Neuronal stem cell (in vitro differentiated cells): ENCODE data around the gene FGFR3.

Experiments
- DNase-seq: peaks from one replicate; pipeline ENCODE4 v3.0.0-alpha.2; 2013; ENCODE audit warnings: low spot score
- H2AFZ ChIP-seq: one replicate; pipeline ENCODE4 v1.6.1; 2013; ENCODE audit warnings: mild to moderate bottlenecking, low read length, inconsistent platforms
- H2AK5ac ChIP-seq: 2 replicates; pipeline ENCODE4 v1.6.1; 2013; ENCODE audit warnings: low read depth, mild to moderate bottlenecking, inconsistent platforms, low read length, moderate library complexity, mixed read lengths
- H2BK120ac ChIP-seq: 2 replicates; pipeline ENCODE4 v1.6.1; 2013; ENCODE audit warnings: low read depth, mild to moderate bottlenecking, inconsistent platforms, low read length, moderate library complexity, mixed read lengths
- H2BK12ac ChIP-seq: one replicate; pipeline ENCODE4 v1.6.1; 2013; ENCODE audit warnings: low read length, inconsistent platforms
- H2BK15ac ChIP-seq: 2 replicates; pipeline ENCODE4 v1.6.1; 2013; ENCODE audit warnings: mild to moderate bottlenecking, low read length, inconsistent platforms, mixed read lengths
- H2BK5ac ChIP-seq: one replicate; pipeline ENCODE4 v1.6.1; 2013; ENCODE audit warnings: inconsistent platforms, mild to moderate bottlenecking, low read length, moderate library complexity
- H3K14ac ChIP-seq: one replicate; pipeline ENCODE4 v1.6.1; 2013; ENCODE audit warnings: low read length, inconsistent platforms
- H3K18ac ChIP-seq: 2 replicates; pipeline ENCODE4 v1.6.1; 2013; ENCODE audit warnings: low read length, inconsistent platforms
- H3K23ac ChIP-seq: 2 replicates; pipeline ENCODE4 v1.6.1; 2013; ENCODE audit warnings: low read depth, mild to moderate bottlenecking, mixed read lengths, low read length, inconsistent platforms; ENCODE audit not compliant: poor library complexity
- H3K27ac ChIP-seq: replicated peaks from 3 replicates; pipeline ENCODE4 v1.5.1; 2013; ENCODE audit warnings: low read length, inconsistent platforms
- H3K27me3 ChIP-seq, 3 experiments: 2 replicates each; pipeline ENCODE4 v1.6.1; 2013; ENCODE audit warnings: low read length in 3 of 3, mild to moderate bottlenecking in 2 of 3, inconsistent platforms in 1 of 3, low read depth in 1 of 3, mixed read lengths in 1 of 3, moderate library complexity in 1 of 3; ENCODE audit not compliant: control insufficient read depth in 3 of 3, insufficient read depth in 3 of 3
- H3K36me3 ChIP-seq, 2 donors: replicated peaks in 1 of 2; 2 replicates each; pipeline ENCODE4 v1.6.1; 2013; ENCODE audit warnings: low read length in 2 of 2; ENCODE audit not compliant: control insufficient read depth in 2 of 2, insufficient read depth in 2 of 2
- H3K4ac ChIP-seq: 2 replicates; pipeline ENCODE4 v1.6.1; 2013; ENCODE audit warnings: inconsistent platforms, mild to moderate bottlenecking, low read length, moderate library complexity
- H3K4me1 ChIP-seq, 2 donors: 1 replicate in 1 of 2; 2 replicates in 1 of 2; pipeline ENCODE4 v1.6.1; 2013; ENCODE audit warnings: low read length in 2 of 2, low read depth in 1 of 2; ENCODE audit not compliant: control insufficient read depth in 2 of 2, insufficient read depth in 1 of 2
- H3K4me2 ChIP-seq: one replicate; pipeline ENCODE4 v1.6.1; 2013; ENCODE audit warnings: mild to moderate bottlenecking, low read length, inconsistent platforms; ENCODE audit not compliant: insufficient read depth, poor library complexity, severe bottlenecking
- H3K4me3 ChIP-seq, 2 donors: 2 replicates each; pipeline ENCODE4 v1.5.1; 2013; ENCODE audit warnings: low read length in 2 of 2, mild to moderate bottlenecking in 2 of 2, inconsistent platforms in 1 of 2, moderate library complexity in 1 of 2
- H3K79me1 ChIP-seq: one replicate; pipeline ENCODE4 v1.6.1; 2013; ENCODE audit warnings: low read depth, mild to moderate bottlenecking, inconsistent platforms, low read length, moderate library complexity
- H3K9ac ChIP-seq: one replicate; pipeline ENCODE4 v1.6.1; 2013; ENCODE audit warnings: mild to moderate bottlenecking, low read depth, low read length, inconsistent platforms; ENCODE audit not compliant: poor library complexity
- H3K9me3 ChIP-seq, 2 donors: replicated peaks in 1 of 2; 2 replicates each; pipeline versions ENCODE3 to v1.6.1; 2013; ENCODE audit warnings: low read length in 2 of 2, mild to moderate bottlenecking in 2 of 2, inconsistent platforms in 1 of 2, low read depth in 1 of 2, mixed read lengths in 1 of 2, moderate library complexity in 1 of 2; ENCODE audit not compliant: control insufficient read depth in 2 of 2, insufficient read depth in 1 of 2
- H4K8ac ChIP-seq: one replicate; pipeline ENCODE4 v1.6.1; 2013; ENCODE audit warnings: low read depth, mild to moderate bottlenecking, inconsistent platforms, low read length, moderate library complexity
- H4K91ac ChIP-seq: one replicate; pipeline ENCODE4 v1.6.1; 2013; ENCODE audit warnings: low read length, low read depth, mild to moderate bottlenecking, inconsistent platforms; ENCODE audit not compliant: poor library complexity
- WGBS, 2 donors: extraction: QIAGEN DNeasy Blood & Tissue Kit; methylation state at CpG; one replicate each; pipeline ENCODE4 v1.1.7; 2013; ENCODE audit warnings: missing lambda C conversion rate in 2 of 2, mixed read lengths in 1 of 2; ENCODE audit not compliant: insufficient read length in 2 of 2, insufficient replicate concordance in 1 of 2; ENCODE audit errors: extremely low coverage in 2 of 2; 5-methylcytosine and 5-hydroxymethylcytosine counted together

The FGFR3 gene

GRCh38 chr4:1767061-1767769 lies 25.9 kb upstream of the FGFR3 start:
- no peak overlapping the region for H2BK15ac ChIP-seq
- H2AK5ac ChIP-seq: no peak overlapping the region
- H3K36me3 ChIP-seq: no peaks in the 10 kb centered on the region
- no peak overlapping the region for H3K23ac ChIP-seq
- H3K79me1 ChIP-seq: peaks cover 2% of the 10 kb centered on the region
- peak overlapping the region; percentile 79 for H2AFZ ChIP-seq
- no peak overlapping the region for H3K9ac ChIP-seq
- peak; percentile 83 for DNase-seq
- peak overlapping the region in 1 of 2 donors; percentile 47 for H3K4me3 ChIP-seq
- no peak overlapping the region for H3K4ac ChIP-seq
- H4K91ac ChIP-seq: no peak overlapping the region
- no peak overlapping the region for H2BK12ac ChIP-seq
- no peak overlapping the region for H4K8ac ChIP-seq
- H3K4me1 ChIP-seq: peaks cover 44 to 64% of the 10 kb centered on the region in 2 donors
- peak overlapping the region; percentile 41 for H2BK120ac ChIP-seq
- peak overlapping the region; percentile 2 for H2BK5ac ChIP-seq
- H3K9me3 ChIP-seq: no peaks in the 10 kb centered on the region
- no peak overlapping the region for H3K27ac ChIP-seq
- H3K14ac ChIP-seq: no peak overlapping the region
- peak overlapping the region; percentile 66 for H3K4me2 ChIP-seq
- peaks cover 0 to 54% (median 49%) of the 10 kb centered on the region in 3 experiments for H3K27me3 ChIP-seq
- no CpG with 5 or more reads among the region's 84 CpGs for WGBS, 2 donors
- H3K18ac ChIP-seq: peak overlapping the region; percentile 92

- H3K18ac ChIP-seq: peak overlapping the region; percentile 96
- no peaks in the 10 kb centered on the region for H3K9me3 ChIP-seq
- H2BK5ac ChIP-seq: peak overlapping the region; percentile 24
- peaks cover 0 to 50% (median 46%) of the 10 kb centered on the region in 3 experiments for H3K27me3 ChIP-seq
- no peak overlapping the region for H3K27ac ChIP-seq
- no peak overlapping the region for H2BK15ac ChIP-seq
- peak overlapping the region; percentile 56 for H3K14ac ChIP-seq
- peak overlapping the region; percentile 41 for H2BK12ac ChIP-seq
- peak overlapping the region; percentile 41 for H2BK120ac ChIP-seq
- H3K9ac ChIP-seq: peak overlapping the region; percentile 44
- no peak overlapping the region for H4K91ac ChIP-seq
- peak overlapping the region; percentile 66 for H3K4me2 ChIP-seq
- peak overlapping the region in 1 of 2 donors; percentile 47 for H3K4me3 ChIP-seq
- peak overlapping the region; percentile 49 for H2AFZ ChIP-seq
- H4K8ac ChIP-seq: no peak overlapping the region
- no peak for DNase-seq
- peak overlapping the region; percentile 94 for H2AK5ac ChIP-seq
- peaks cover 46 to 64% of the 10 kb centered on the region in 2 donors for H3K4me1 ChIP-seq
- WGBS, 2 donors: no CpG with 5 or more reads among the region's 32 CpGs
- no peaks in the 10 kb centered on the region for H3K79me1 ChIP-seq
- H3K23ac ChIP-seq: peak overlapping the region; percentile 55
- no peaks in the 10 kb centered on the region for H3K36me3 ChIP-seq
- no peak overlapping the region for H3K4ac ChIP-seq
Observed at GRCh38 chr4:1767770-1768366, 25.2 kb upstream of the FGFR3 start.

GRCh38 chr4:1768367-1769034 lies 24.6 kb upstream of the FGFR3 start:
- Histone ChIP-seq H3K14ac (peak overlapping the region; percentile 56), H4K91ac (no peak overlapping the region), H3K4me3 (peak overlapping the region in 1 of 2 donors; percentile 47), H3K4me2 (peak overlapping the region; percentile 66), H3K9ac (peak overlapping the region; percentile 44), H3K23ac (peak overlapping the region; percentile 65), H3K79me1 (no peaks in the 10 kb centered on the region), H4K8ac (no peak overlapping the region), H3K27me3 (peaks cover 0 to 48% (median 46%) of the 10 kb centered on the region in 3 experiments), H2BK12ac (peak overlapping the region; percentile 41), H2BK5ac (peak overlapping the region; percentile 24), H2AK5ac (peak overlapping the region; percentile 94), H3K4ac (peak overlapping the region; percentile 66), H2BK120ac (peak overlapping the region; percentile 41), H3K36me3 (no peaks in the 10 kb centered on the region), H3K18ac (peak overlapping the region; percentile 96), H2BK15ac (no peak overlapping the region), H3K9me3 (no peaks in the 10 kb centered on the region), H3K4me1 (peaks cover 49 to 66% of the 10 kb centered on the region in 2 donors), H2AFZ (peak overlapping the region; percentile 28), H3K27ac (no peak overlapping the region)
- no CpG with 5 or more reads among the region's 23 CpGs for WGBS, 2 donors
- DNase-seq: no peak

- H2AK5ac ChIP-seq: no peak overlapping the region
- peak overlapping the region; percentile 63 for H3K14ac ChIP-seq
- H3K36me3 ChIP-seq: no peaks in the 10 kb centered on the region
- H3K23ac ChIP-seq: peak overlapping the region; percentile 86
- peak overlapping the region; percentile 74 for H3K9ac ChIP-seq
- no peak overlapping the region for H3K4me3 ChIP-seq
- WGBS, 2 donors: no CpG with 5 or more reads among the region's 6 CpGs
- peaks cover 2% of the 10 kb centered on the region for H3K79me1 ChIP-seq
- H2BK15ac ChIP-seq: no peak overlapping the region
- H3K4me2 ChIP-seq: no peak overlapping the region
- peak overlapping the region; percentile 78 for H2BK12ac ChIP-seq
- no peak overlapping the region for H3K4ac ChIP-seq
- peak overlapping the region; percentile 84 for H3K18ac ChIP-seq
- H4K91ac ChIP-seq: no peak overlapping the region
- no peak overlapping the region for H3K27ac ChIP-seq
- peak overlapping the region; percentile 64 for H2BK120ac ChIP-seq
- H3K27me3 ChIP-seq: peaks cover 0 to 44% (median 43%) of the 10 kb centered on the region in 3 experiments
- H2BK5ac ChIP-seq: no peak overlapping the region
- no peak overlapping the region for H4K8ac ChIP-seq
- no peak overlapping the region for H2AFZ ChIP-seq
- H3K9me3 ChIP-seq: no peaks in the 10 kb centered on the region
- no peak for DNase-seq
- peaks cover 51 to 72% of the 10 kb centered on the region in 2 donors for H3K4me1 ChIP-seq
Observed at GRCh38 chr4:1769692-1770091, 23.4 kb upstream of the FGFR3 start.
